ENCODE measurements around the gene PSMC6. TPM values are rescaled to one million over a fixed set of nuclear protein-coding genes. Genes with fewer than 3 reads are reported as not detected.

PSMC6 gene
- total RNA-seq, 1 donor from 2014 or later, result 53.4 TPM

Other genes starting within 250 kb of the PSMC6 start
- gene TXNDC16, start 154.7 kb upstream of the PSMC6 start, total RNA-seq, result 2.2 and 2.6 TPM in 2 replicates
- gene GPR137C, start 154.4 kb upstream of the PSMC6 start, total RNA-seq, result 0.44 and 0.79 TPM in 2 replicates
- gene ERO1A, start 11.6 kb upstream of the PSMC6 start, total RNA-seq, result 30.7 and 48.4 TPM in 2 replicates
- gene STYX, start 23.0 kb downstream of the PSMC6 start, total RNA-seq, result 15.9 and 20.6 TPM in 2 replicates
- 20.0 and 22.6 TPM in 2 replicates for gene GNPNAT1, start 84.4 kb downstream of the PSMC6 start, total RNA-seq
- 58.6 and 61.3 TPM in 2 replicates for gene FERMT2, start 243.8 kb downstream of the PSMC6 start, total RNA-seq

All from lung microvascular endothelial cell (primary cell).